DMS153 treated with DMSO at 0.1 percent for 48 hours (cell line): ENCODE results near the gene S1PR5.

Experiments
- DNase-seq: peaks from one replicate; lab custom pipeline; 2025; ENCODE audit not compliant: unreplicated experiment; lab: John Stamatoyannopoulos, UW

Gene S1PR5

GRCh38 chr19:10473192-10473591 is 44.1 kb downstream of the S1PR5 start:
- no peak for DNase-seq

GRCh38 chr19:10471909-10472308 is 45.3 kb downstream of the S1PR5 start:
- DNase-seq = no peak

- no peak for DNase-seq
Observed at GRCh38 chr19:10468133-10468532, 49.1 kb downstream of the S1PR5 start.

- DNase-seq = no peak
Observed at GRCh38 chr19:10467104-10467706, 50.0 kb downstream of the S1PR5 start.

GRCh38 chr19:10464456-10464855 is 52.8 kb downstream of the S1PR5 start:
- no peak for DNase-seq
